ENCODE data around the gene CCT8L2. TPM values are rescaled to one million over a fixed set of nuclear protein-coding genes. Genes with fewer than 3 reads are reported as not detected.
"Not testable (repeated sequence)": the region's sequence is repeated elsewhere in the genome, so short reads cannot be mapped to it uniquely, and the experiment has no call there.

Gene CCT8L2
- total RNA-seq, 1 experiment from 2014 or later = not detected

DNA sequence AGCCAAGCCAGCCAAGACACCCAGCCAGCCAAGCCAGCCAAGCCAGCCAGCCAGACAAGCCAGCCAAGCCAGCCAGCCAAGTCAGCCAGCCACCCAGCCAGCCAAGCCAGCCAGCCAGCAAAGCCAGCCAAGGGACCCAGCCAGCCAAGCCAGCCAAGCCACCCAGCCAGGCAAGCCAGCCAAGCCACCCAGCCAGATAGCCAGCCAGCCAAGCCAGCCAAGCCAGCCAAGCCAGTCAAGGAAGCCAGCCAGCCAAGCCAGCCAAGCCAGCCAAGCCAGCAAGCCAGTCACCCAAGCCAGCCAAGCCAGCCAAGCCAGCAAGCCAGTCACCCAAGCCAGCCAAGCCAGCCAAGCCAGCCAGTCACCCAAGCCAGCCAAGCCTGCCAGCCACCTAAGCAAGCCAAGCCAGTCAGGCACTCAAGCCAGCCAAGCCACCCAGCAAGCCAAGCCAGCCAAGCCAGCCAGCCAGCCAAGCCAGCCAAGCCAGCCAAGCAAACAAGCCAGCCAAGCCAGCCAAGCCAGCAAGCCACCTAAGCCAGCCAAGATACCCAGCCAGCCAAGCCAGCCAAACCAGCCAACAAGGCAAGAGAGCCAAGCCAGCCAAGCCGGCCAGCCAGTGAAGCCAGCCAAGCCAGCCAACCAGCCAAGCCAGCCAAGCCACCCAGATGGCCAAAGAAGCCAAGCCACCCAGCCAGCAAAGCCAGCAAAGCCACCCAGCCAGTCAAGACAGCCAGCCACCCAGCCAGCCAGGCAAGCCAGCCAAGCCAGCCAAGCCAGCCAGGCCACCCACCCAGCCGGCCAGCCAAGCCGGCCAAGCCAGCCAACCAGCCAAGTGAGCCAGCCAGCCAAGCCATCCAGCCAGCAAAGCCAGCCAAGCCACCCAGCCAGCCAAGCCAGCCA, 33.3 kb downstream of the CCT8L2 start:
- BruUV-seq (replicated peaks) = no TSS peak
- Histone ChIP-seq H3K9me3 (ENCODE audit: low read depth, low read length, poor library complexity, severe bottlenecking) (peaks cover 7% of the 10 kb centered on the region), H3K4me1 (ENCODE audit: insufficient read depth, low read length, poor library complexity, severe bottlenecking) (no peaks in the 10 kb centered on the region), H3K27ac (ENCODE audit: low read depth, low read length, poor library complexity, severe bottlenecking) (no peak overlapping the region), H3K27me3 (replicated peaks; ENCODE audit: insufficient read depth, low read depth, low read length, poor library complexity) (no peaks in the 10 kb centered on the region), H3K4me3 (ENCODE audit: low read depth, low read length, poor library complexity, severe bottlenecking) (no peak overlapping the region), H3K36me3 (ENCODE audit: insufficient read depth, low read length, poor library complexity, severe bottlenecking) (no peaks in the 10 kb centered on the region)
- no peak for TF ChIP-seq EZH2 (IDR thresholded peaks at IDR 0.05; ENCODE audit: borderline replicate concordance, low read depth, low read length, poor library complexity, severe bottlenecking)
- TF ChIP-seq, protein P1, sequence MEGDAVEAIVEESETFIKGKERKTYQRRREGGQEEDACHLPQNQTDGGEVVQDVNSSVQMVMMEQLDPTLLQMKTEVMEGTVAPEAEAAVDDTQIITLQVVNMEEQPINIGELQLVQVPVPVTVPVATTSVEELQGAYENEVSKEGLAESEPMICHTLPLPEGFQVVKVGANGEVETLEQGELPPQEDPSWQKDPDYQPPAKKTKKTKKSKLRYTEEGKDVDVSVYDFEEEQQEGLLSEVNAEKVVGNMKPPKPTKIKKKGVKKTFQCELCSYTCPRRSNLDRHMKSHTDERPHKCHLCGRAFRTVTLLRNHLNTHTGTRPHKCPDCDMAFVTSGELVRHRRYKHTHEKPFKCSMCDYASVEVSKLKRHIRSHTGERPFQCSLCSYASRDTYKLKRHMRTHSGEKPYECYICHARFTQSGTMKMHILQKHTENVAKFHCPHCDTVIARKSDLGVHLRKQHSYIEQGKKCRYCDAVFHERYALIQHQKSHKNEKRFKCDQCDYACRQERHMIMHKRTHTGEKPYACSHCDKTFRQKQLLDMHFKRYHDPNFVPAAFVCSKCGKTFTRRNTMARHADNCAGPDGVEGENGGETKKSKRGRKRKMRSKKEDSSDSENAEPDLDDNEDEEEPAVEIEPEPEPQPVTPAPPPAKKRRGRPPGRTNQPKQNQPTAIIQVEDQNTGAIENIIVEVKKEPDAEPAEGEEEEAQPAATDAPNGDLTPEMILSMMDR (conservative IDR thresholded peaks at IDR 0.05; ENCODE audit: low read depth, low read length) = no peak
- intact Hi-C loops (cut with micrococcal nuclease; ENCODE audit: unreplicated experiment) = no loop called here
- no peak for DNase-seq (ENCODE audit: low spot score)
- ChIA-PET CTCF (no interaction called here), POLR2A (ENCODE audit: low non-redundant PET) (no interaction called here)

DNA sequence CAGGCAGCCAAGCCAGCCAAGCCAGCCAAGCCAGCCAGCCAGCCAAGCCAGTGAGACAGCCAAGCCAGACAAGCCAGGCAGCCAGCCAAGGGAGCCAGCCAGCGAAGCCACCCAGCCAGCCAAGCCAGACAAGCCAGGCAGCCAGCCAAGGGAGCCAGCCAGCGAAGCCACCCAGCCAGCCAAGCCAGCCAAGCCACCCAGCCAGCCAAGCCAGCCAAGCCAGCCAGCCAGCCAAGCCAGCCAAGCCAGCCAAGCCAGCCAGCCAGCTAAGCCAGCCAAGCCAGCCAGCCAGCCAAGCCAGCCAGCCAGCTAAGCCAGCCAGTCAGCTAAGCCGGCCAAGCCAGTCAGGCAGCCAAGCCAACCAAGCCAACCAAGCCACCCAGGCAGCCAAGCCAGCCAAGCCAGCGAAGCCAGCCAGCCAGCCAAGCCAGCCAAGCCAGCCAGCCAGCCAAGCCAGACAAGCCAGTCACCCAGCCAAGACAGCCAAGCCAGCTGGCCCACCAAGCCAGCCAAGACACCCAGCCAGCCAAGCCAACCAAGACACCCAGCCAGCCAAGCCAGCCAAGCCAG, 34.1 kb downstream of the CCT8L2 start:
- H3K4me1 ChIP-seq (ENCODE audit: insufficient read depth, low read length, poor library complexity, severe bottlenecking); H3K27ac ChIP-seq (ENCODE audit: low read depth, low read length, poor library complexity, severe bottlenecking); CTCF ChIA-PET; H3K27me3 ChIP-seq (replicated peaks; ENCODE audit: insufficient read depth, low read depth, low read length, poor library complexity); DNase-seq (ENCODE audit: low spot score); intact Hi-C loops (cut with micrococcal nuclease; ENCODE audit: unreplicated experiment); BruUV-seq (replicated peaks); H3K9me3 ChIP-seq (ENCODE audit: low read depth, low read length, poor library complexity, severe bottlenecking); H3K4me3 ChIP-seq (ENCODE audit: low read depth, low read length, poor library complexity, severe bottlenecking); POLR2A ChIA-PET (ENCODE audit: low non-redundant PET); H3K36me3 ChIP-seq (ENCODE audit: insufficient read depth, low read length, poor library complexity, severe bottlenecking): not testable (repeated sequence)

DNA sequence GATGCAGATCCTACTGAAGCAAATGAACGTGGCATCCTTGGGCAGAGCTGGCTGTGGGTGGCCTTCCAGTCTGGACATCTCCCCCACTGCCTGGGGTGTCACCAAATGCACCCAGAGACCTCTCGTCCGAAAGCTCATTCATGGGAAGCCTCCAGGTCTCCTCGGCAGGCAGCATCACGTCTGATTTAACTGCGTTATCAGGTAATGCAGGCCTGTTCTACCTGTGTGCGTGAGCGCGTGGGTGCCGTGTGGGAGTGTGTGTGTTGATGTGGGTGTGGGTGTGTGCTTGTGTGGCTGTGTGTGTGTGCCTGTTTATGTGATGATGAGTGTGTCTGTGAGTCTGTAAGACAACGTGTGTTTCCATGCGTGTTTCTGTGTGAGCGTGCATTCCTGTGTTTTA, 35.1 kb downstream of the CCT8L2 start:
- POLR2A ChIA-PET (ENCODE audit: low non-redundant PET) = not testable (repeated sequence)

DNA sequence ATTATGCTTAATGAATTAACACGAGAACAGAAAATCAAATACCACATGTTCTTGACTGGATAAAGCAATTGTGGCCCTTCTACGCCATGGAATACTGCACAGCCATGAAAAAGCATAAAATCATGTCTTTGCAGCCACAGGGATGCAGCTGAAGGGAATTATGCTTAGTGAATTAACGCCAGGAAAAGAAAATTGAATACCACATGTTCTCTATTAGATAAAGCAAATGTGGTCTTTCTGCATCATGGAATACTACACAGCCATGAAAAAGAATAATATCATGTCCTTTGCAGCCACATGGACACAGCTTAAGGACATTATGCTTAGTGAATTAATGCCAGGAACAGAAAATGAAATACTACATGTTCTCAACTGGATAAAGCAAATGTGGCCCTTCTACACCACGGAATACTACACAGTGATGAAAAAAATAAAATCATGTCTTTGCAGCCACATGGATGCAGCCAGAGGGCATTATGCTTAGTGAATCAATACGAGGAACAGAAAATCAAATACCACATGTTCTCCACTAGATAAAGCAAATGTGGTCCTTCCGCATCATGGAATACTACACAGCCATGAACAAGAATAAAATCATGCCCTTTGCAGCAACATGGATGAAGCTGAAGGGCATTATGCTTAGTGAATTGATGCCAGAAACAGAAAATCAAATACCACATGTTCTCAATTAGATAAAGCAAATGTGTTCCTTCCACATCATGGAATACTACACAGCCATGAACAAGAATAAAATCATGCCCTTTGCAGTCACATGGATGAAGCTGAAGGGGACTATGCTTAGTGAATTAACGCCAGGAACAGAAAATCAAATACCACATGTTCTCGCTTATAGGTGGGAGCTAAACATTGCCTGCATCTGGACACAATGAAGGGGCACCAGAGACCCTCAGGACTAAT, 37.3 kb downstream of the CCT8L2 start:
- intact Hi-C loops (cut with micrococcal nuclease; ENCODE audit: unreplicated experiment); H3K36me3 ChIP-seq (ENCODE audit: insufficient read depth, low read length, poor library complexity, severe bottlenecking); H3K9me3 ChIP-seq (ENCODE audit: low read depth, low read length, poor library complexity, severe bottlenecking); DNase-seq (ENCODE audit: low spot score); H3K27ac ChIP-seq (ENCODE audit: low read depth, low read length, poor library complexity, severe bottlenecking); H3K27me3 ChIP-seq (replicated peaks; ENCODE audit: insufficient read depth, low read depth, low read length, poor library complexity); CTCF ChIA-PET; BruUV-seq (replicated peaks); H3K4me1 ChIP-seq (ENCODE audit: insufficient read depth, low read length, poor library complexity, severe bottlenecking); H3K4me3 ChIP-seq (ENCODE audit: low read depth, low read length, poor library complexity, severe bottlenecking); POLR2A ChIA-PET (ENCODE audit: low non-redundant PET): not testable (repeated sequence)

More for the DNA sequence above, 35.1 kb downstream of the CCT8L2 start:
- intact Hi-C loops (cut with micrococcal nuclease; ENCODE audit: unreplicated experiment); DNase-seq (ENCODE audit: low spot score); CTCF ChIA-PET; H3K4me3 ChIP-seq (ENCODE audit: low read depth, low read length, poor library complexity, severe bottlenecking); BruUV-seq (replicated peaks); H3K4me1 ChIP-seq (ENCODE audit: insufficient read depth, low read length, poor library complexity, severe bottlenecking); H3K9me3 ChIP-seq (ENCODE audit: low read depth, low read length, poor library complexity, severe bottlenecking); H3K36me3 ChIP-seq (ENCODE audit: insufficient read depth, low read length, poor library complexity, severe bottlenecking); H3K27me3 ChIP-seq (replicated peaks; ENCODE audit: insufficient read depth, low read depth, low read length, poor library complexity); H3K27ac ChIP-seq (ENCODE audit: low read depth, low read length, poor library complexity, severe bottlenecking): not testable (repeated sequence)

DNA sequence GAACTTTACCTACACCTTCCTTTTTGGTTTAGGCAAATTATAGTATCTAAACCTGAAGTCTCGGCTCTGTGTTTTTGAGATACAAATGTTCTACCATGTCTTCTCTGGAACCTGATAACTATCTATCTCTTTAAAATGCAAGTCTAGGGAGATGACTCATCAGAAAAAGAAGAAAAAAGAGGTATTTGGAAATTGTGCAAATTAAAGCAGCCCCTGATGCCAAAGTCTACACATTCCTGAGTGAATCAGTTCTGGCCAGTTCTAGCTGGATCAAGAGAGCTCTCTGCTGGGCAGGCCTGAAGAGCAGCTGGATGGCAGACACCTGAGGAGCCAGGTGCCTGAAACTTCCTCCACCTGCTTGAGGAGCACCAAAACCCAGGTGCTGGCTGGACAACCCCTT, 49.3 kb downstream of the CCT8L2 start:
- H3K4me1 ChIP-seq (ENCODE audit: insufficient read depth, low read length, poor library complexity, severe bottlenecking); H3K27ac ChIP-seq (ENCODE audit: low read depth, low read length, poor library complexity, severe bottlenecking); H3K36me3 ChIP-seq (ENCODE audit: insufficient read depth, low read length, poor library complexity, severe bottlenecking); DNase-seq (ENCODE audit: low spot score); CTCF ChIA-PET; POLR2A ChIA-PET (ENCODE audit: low non-redundant PET); H3K4me3 ChIP-seq (ENCODE audit: low read depth, low read length, poor library complexity, severe bottlenecking); H3K9me3 ChIP-seq (ENCODE audit: low read depth, low read length, poor library complexity, severe bottlenecking); BruUV-seq (replicated peaks); H3K27me3 ChIP-seq (replicated peaks; ENCODE audit: insufficient read depth, low read depth, low read length, poor library complexity); intact Hi-C loops (cut with micrococcal nuclease; ENCODE audit: unreplicated experiment): not testable (repeated sequence)

All from A673 (cell line).